HG02852 (cell line): Measurements from ENCODE around the gene ETFB.
A peak's percentile ranks its signal among the peaks of the same experiment; 100 is the strongest.

Source experiments
- ATAC-seq: cut with Tn5 transposase; IDR thresholded peaks from one replicate; pipeline ENCODE4 v1.9.1; 2021; ENCODE audit warnings: mild to moderate bottlenecking, moderate library complexity; ENCODE audit not compliant: unreplicated experiment

Gene ETFB

GRCh38 chr19:51375504-51376221 lies 9.5 kb upstream of the ETFB start:
- ATAC-seq = no peak

DNA sequence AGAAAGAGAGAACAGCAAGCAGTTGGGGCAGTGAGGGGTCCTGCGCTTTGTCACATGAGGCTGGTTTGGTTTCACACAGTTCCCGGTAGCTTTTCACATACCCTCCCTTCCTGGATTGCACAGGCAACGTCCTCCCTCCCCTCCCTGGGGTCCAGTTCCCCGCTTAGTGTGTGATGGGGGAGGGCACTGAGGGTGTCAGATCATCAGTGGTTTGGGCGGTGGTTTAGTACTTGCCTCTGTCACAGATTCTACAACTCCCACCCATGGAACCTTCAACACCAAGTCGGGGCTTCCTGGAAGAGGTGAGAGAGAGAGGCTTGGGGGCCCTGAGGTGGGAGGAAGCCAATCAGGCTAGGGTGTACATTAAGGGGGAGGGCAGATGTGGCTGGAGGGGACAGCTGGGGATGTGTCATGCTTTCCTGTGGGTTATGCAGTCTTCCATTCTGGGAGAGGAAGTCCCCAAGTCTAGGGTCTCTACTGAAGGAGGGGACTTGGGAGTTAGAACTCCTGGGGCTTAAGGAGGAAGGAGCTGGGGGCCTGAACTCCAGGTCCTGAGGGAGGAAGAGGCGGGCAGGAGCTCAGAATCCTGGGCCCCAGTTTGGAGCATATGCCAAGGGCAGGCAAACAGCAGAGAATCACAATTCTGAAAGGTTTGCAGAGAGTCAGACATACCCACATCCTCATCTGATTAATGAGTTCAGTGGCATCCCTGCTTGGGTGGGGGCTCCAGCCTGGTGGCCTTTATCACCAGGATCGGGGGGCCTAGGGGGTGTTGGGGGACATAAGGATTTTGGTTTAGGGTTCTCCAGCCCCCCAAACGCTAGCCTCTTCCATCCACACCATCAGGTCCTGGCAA lies 6.7 kb upstream of the ETFB start, which contains the start of gene NKG7:
TSS of gene NKG7 (minus strand) at position 6 of the 856 bp plus-strand sequence. CDS start 119 bp downstream, outside the sequence.
- no peak for ATAC-seq

DNA sequence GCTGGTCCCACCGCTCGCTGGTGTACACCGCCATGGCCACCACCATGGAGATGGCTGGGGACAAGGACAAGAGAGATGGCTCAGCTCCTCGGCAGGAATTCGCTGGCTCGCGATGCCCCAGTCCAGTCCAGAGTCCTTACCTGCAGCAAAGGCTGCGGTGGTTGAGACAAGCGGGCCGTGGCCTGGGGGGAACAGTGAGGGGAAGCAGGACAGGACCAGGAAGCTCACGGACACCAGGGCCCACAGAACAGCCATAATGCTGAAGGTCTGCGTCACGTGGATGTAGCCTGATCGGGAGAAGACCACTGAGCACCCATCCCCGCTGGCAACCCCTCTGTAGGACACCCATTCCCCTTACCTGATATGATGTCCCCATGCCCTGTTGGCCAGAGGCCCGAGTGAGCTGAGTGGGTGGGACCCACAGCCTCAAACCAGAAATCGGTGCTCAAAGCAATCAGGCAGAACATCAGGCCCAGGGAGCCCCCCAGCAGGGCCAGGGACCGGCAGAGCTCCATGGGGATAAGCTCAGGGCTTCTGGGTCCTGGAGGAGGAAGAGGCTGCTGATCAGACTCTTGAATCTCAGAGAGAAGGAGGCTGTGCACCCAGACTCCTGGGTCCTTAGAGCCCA lies 5.9 kb upstream of the ETFB start:
- no peak for ATAC-seq

DNA sequence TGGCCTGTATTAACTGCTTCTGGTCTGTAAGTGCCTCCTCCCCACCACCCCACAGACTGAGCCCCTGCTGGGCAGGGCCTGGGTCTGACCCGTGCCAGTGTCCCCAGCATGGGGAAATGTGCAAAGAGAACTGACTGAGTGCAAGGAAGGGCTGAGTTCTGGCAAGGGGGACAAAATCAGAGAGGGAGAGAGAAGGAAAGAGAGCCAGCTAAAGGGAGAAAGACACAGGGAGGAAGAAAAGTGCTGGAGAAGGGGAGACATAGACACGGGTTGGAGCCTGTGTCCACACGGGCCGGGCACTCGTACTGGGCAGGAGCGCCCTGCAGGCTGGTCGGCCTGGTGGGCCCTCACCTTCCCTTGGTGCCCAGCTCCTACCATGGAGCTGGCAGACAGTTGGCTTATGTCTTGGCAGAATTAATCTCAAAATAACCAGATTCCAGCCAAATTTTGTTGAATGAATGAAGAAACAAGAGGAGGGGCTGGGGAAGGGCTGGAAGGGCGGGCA lies 5.0 kb upstream of the ETFB start:
- ATAC-seq = no peak

DNA sequence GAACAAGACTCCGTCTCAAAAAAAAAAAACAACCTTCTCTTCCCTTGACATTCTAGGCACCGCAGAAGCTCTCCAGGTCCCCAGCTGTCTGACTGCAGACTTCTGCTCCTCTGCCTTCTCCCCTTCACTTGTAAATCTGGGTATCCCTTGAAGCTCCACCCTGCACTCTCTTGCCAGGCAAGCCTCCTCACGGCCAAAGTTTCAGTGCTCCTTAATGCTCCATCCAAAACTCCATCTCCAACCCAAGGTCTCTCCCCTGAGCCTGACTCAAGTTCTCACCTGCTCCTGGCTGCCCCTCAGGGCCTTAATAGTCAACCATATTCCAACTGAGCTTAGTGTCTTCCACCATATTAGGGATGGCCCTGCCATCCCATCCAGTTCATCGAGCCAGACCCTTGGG lies 4.0 kb upstream of the ETFB start:
- ATAC-seq = no peak

- ATAC-seq = no peak
Observed at GRCh38 chr19:51368366-51369282, 2.4 kb upstream of the ETFB start, which contains the start of gene CLDND2. TSS of gene CLDND2 (minus strand) at chr19:51369003. CDS start at chr19:51368577, 426 bp downstream.

- peak; percentile 68 for ATAC-seq
Observed at GRCh38 chr19:51367565-51368365, 1.6 kb upstream of the ETFB start.

DNA sequence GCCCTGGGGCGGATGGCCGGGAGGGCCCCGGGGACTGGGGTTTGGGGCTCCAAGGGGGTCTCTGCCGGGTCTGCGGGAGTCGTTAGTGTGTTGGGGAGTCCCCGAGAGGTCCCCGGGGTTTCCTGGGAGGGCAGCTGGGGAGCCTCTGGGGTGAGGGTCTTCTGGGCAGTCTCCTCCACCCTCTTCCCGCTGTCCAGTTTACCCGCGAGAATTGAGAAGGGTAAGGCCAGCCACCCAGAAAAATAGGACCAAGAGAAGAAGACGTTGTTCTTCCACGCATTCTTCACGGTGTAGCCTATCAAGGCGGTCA lies 1.0 kb upstream of the ETFB start:
- peak; percentile 12 for ATAC-seq

- no peak for ATAC-seq
Observed at GRCh38 chr19:51366389-51367254, 434 bp upstream of the ETFB start.

DNA sequence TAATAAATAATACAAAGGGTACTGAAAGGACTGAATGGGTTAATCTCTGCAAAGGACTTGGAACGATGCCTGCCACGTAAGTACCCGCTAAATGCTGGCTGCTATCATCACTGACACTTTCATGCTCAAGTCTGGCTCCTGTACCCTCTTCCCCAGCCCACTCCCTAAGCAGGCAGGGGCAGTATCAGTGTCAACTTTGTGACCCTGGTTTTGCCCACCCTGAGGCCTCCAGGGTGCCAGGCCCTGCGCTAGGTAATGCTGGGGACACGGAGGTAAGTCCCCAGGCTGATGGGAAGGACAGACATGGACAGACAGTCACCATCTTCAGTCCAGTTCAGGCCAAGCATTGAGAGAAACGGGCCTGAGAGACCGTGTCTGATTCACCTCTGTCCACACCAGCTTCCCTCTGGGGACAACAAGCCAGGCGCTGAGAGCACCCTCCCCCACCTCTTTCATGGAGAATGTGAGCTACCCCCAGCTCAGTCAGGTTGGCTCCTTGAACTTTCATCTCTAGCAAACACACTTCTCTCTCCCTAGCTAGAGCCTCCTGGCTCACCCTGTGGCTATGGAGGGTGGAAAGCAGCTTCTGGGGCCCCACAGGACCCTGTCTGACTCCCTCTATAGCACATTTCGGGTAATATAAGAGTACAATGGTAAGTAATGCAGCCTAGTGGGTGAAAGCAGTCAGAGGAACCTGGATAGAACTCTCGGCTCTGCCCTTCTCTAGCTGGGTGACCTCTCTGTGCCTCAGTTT lies 800 bp downstream of the ETFB start:
- no peak for ATAC-seq

- no peak for ATAC-seq
Observed at GRCh38 chr19:51364200-51365106, 1.7 kb downstream of the ETFB start.

DNA sequence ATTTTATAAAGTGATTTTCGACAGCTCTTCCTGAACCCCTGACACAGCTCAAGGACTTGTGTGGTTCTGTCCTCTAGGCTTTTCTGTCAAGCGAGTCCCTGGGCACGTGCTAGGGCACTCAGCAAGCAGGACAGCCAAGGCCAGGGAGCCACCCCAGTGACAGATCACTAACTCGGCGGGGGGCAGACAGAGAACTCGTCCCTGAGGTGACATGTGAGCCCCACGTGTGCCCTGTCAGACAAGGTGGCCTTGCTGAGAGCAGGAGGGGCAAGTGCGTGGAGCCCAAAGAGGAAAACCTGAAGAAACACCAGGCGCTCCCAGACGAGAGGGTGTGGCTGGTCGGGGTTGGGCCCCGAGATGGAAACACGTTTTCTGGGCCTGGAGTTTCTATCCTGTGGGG lies 4.9 kb downstream of the ETFB start:
- ATAC-seq = no peak

GRCh38 chr19:51359294-51359693 lies 6.9 kb downstream of the ETFB start:
- no peak for ATAC-seq

GRCh38 chr19:51357952-51358351 lies 8.2 kb downstream of the ETFB start:
- ATAC-seq = no peak

DNA sequence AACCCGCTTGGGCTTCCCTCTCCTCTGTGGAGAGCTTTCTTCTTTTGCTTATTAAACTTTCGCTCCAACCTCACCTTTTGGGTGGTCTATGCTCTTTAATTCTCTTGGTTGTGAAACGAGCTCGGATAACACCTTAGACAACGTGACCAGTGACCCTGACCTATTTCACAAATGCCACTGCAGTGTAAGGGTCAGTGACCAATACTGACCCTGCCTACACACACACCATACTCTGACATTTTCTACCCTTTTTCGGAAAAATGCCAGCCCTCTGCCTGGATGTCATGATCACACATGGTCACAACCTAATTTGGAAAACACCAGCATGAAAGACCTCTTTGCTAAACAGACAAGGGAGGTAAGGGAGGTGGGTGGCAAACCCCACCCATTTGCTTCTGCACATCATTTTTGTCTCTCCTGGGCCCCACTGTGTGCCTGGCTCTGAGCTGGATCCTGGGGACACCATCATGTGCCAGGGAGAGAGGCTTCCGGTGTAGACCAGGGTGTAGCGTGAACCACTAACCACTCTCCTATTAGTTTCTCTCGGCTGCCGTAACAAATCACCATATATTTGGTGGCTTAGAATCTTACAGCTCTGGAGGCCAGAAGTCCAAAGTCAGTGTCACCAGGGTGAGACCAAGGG lies 9.9 kb downstream of the ETFB start:
- ATAC-seq = no peak

DNA sequence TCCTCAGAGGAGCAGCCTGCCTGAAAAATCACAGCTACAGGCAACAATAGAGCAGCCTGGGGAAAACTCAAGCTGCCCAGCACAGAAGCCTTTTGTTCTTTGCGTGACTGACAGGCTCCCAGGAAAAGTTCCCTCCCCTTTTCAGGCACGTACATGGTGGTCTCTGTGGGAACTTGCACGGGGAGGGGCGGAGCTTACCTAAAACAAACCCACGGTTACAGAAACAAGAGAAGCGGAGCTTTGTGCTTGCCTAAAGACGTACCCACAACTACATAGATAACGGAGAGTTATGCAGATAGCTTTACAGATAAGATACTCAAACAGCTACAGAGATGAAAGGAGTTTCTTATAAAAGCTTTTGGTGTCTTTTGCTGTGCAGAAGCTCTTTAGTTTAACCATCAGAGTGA lies 11.4 kb downstream of the ETFB start:
- ATAC-seq = no peak
